Small intestine (tissue), 7 donors: ENCODE data around the gene HPN. TPM values are rescaled to one million over a fixed set of nuclear protein-coding genes. Genes with fewer than 3 reads are reported as not detected.

Experiments
- DNase-seq, 2 donors: peaks; one replicate each; pipeline versions ENCODE4 v3.0.0 to v3.0.0-alpha.2; 2013
- FAIRE-seq: peaks from 2 replicates; lab custom pipeline; 2012; peaks lifted over from hg19 to GRCh38; lab: Jason Lieb, UNC
- H3K27ac ChIP-seq, 3 donors: one replicate each; pipeline ENCODE4 v1.5.1; 2013; ENCODE audit warnings: low read length in 2 of 3, mild to moderate bottlenecking in 2 of 3, control low read depth in 1 of 3, inconsistent platforms in 1 of 3, low read depth in 1 of 3, moderate library complexity in 1 of 3
- H3K27me3 ChIP-seq, 3 donors: one replicate each; pipeline ENCODE4 v1.6.1; 2013; ENCODE audit warnings: low read length in 3 of 3, inconsistent platforms in 1 of 3; ENCODE audit not compliant: control insufficient read depth in 3 of 3, insufficient read depth in 3 of 3
- H3K36me3 ChIP-seq, 3 donors: one replicate each; pipeline ENCODE4 v1.6.1; 2013; ENCODE audit warnings: low read length in 3 of 3, inconsistent platforms in 1 of 3, low read depth in 1 of 3, mild to moderate bottlenecking in 1 of 3, moderate library complexity in 1 of 3; ENCODE audit not compliant: control insufficient read depth in 3 of 3, insufficient read depth in 2 of 3
- H3K4me1 ChIP-seq, 3 donors: one replicate each; pipeline ENCODE4 v1.6.1; 2013; ENCODE audit warnings: low read length in 2 of 3, inconsistent platforms in 1 of 3, low read depth in 1 of 3, mild to moderate bottlenecking in 1 of 3, moderate library complexity in 1 of 3; ENCODE audit not compliant: control insufficient read depth in 3 of 3, insufficient read depth in 2 of 3
- H3K4me3 ChIP-seq, 3 donors: one replicate each; pipeline ENCODE4 v1.5.1; 2013; ENCODE audit warnings: low read length in 3 of 3, control low read depth in 1 of 3, inconsistent platforms in 1 of 3, low read depth in 1 of 3, mild to moderate bottlenecking in 1 of 3, moderate library complexity in 1 of 3
- H3K9me3 ChIP-seq, 2 donors: one replicate each; pipeline ENCODE4 v1.6.1; 2013; ENCODE audit warnings: low read depth in 1 of 2, low read length in 1 of 2; ENCODE audit not compliant: control insufficient read depth in 2 of 2, insufficient read depth in 1 of 2
- WGBS, 3 donors: extraction: QIAGEN DNeasy Blood & Tissue Kit; methylation state at CpG; one replicate each; pipeline ENCODE4 v1.1.7; 2013; 5-methylcytosine and 5-hydroxymethylcytosine counted together
- polyA plus RNA-seq, 4 donors: library from polyadenylated mRNA; stranded (reverse) in 3 of 4; unstranded in 1 of 4; fragments of 200-250 nt in 3 of 4; fragments of 120-200 nt in 1 of 4; gene quantifications; one replicate each; pipeline versions ENCODE4 v1.2.1 to v1.2.3, GENCODE V29; 2013
- donor health status: healthy with polysubstance abuse.
- donor health status: control.
- donor health status: control.
- donor health status: Bipolar disorder and iron deficiency.
- donor health status: healthy.

Gene HPN
- polyA plus RNA-seq, 4 donors: 1.8 to 481 TPM; not detected in 2

- 15 to 32% (median 16%) methylated on average over 37 to 39 of the region's 39 CpGs for WGBS, 3 donors
- DNase-seq (peak in 1 of 2 donors; percentile 79), FAIRE-seq (no peak)
- peak overlapping the region in 2 of 3 donors; percentile 61 to 97 for H3K27ac ChIP-seq
- H3K27me3 ChIP-seq: no peaks in the 10 kb centered on the region
- no peaks in the 10 kb centered on the region for H3K9me3 ChIP-seq
- peak overlapping the region in 1 of 3 donors; percentile 27 for H3K4me3 ChIP-seq
- peaks cover 0 to 23% (median 0%) of the 10 kb centered on the region in 3 donors for H3K36me3 ChIP-seq
- peaks cover 0 to 47% (median 13%) of the 10 kb centered on the region in 3 donors for H3K4me1 ChIP-seq
Observed at GRCh38 chr19:35039881-35040825, 1.4 kb upstream of the HPN start.

- FAIRE-seq (no peak), DNase-seq (peak; percentile 24 to 92)
- Histone ChIP-seq H3K27me3 (no peaks in the 10 kb centered on the region), H3K4me1 (peaks cover 0 to 49% (median 13%) of the 10 kb centered on the region in 3 donors), H3K27ac (peak overlapping the region in 2 of 3 donors; percentile 61 to 97), H3K4me3 (peak overlapping the region in 2 of 3 donors; percentile 5 to 82), H3K36me3 (peaks cover 0 to 31% (median 0%) of the 10 kb centered on the region in 3 donors), H3K9me3 (no peaks in the 10 kb centered on the region)
- WGBS, 3 donors: 2 to 11% (median 6%) methylated on average over 24 to 36 of the region's 36 CpGs
Observed at GRCh38 chr19:35040826-35041547, 534 bp upstream of the HPN start.

DNA sequence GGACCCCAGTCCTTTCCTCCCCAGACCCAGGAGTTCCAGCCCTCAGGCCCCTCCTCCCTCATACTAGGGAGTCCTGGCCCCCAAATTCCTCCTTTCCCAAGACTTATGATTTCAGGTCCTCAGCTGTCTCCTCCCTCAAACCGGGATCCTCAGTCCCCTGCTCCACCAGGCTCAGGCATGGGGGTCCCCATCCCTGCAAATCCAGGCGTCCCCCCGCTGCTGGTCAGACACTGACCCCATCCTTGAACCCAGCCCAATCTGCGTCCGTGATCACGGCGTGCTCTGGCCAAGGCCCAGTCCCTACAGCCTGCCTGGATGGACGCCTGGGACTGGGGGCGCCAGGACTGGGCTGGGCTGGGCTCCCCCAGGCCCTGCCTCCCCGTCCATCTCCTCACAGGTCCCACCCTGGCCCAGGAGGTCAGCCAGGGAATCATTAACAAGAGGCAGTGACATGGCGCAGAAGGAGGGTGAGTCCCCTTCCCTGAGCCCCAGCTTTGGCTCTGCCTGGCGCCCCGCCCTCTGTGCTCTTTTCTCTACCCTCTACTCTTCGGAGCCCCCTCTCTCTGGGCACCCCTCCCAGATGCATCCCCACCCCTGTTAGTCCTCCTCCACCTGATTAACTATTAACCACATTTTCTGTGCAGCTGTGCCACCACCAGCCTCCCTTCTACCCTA, 672 bp downstream of the HPN start:
- H3K4me1 ChIP-seq: peaks cover 0 to 49% (median 13%) of the 10 kb centered on the region in 3 donors
- FAIRE-seq (no peak), DNase-seq (peak in 1 of 2 donors; percentile 88)
- peaks cover 0 to 39% (median 0%) of the 10 kb centered on the region in 3 donors for H3K36me3 ChIP-seq
- no peaks in the 10 kb centered on the region for H3K9me3 ChIP-seq
- peak overlapping the region in 1 of 3 donors; percentile 97 for H3K27ac ChIP-seq
- no peaks in the 10 kb centered on the region for H3K27me3 ChIP-seq
- peak overlapping the region in 1 of 3 donors; percentile 82 for H3K4me3 ChIP-seq
- WGBS, 3 donors: 42 to 58% (median 54%) methylated on average over 13 to 14 of the region's 14 CpGs

- peak overlapping the region in 1 of 3 donors; percentile 82 for H3K4me3 ChIP-seq
- H3K4me1 ChIP-seq: peaks cover 0 to 49% (median 13%) of the 10 kb centered on the region in 3 donors
- H3K9me3 ChIP-seq: no peaks in the 10 kb centered on the region
- DNase-seq (peak in 1 of 2 donors; percentile 47), FAIRE-seq (no peak)
- peak overlapping the region in 1 of 3 donors; percentile 97 for H3K27ac ChIP-seq
- H3K27me3 ChIP-seq: no peaks in the 10 kb centered on the region
- peaks cover 0 to 46% (median 0%) of the 10 kb centered on the region in 3 donors for H3K36me3 ChIP-seq
- 68 to 86% (median 75%) methylated on average over 14 of the region's 14 CpGs for WGBS, 3 donors
Observed at GRCh38 chr19:35042954-35043604, 1.6 kb downstream of the HPN start.

DNA sequence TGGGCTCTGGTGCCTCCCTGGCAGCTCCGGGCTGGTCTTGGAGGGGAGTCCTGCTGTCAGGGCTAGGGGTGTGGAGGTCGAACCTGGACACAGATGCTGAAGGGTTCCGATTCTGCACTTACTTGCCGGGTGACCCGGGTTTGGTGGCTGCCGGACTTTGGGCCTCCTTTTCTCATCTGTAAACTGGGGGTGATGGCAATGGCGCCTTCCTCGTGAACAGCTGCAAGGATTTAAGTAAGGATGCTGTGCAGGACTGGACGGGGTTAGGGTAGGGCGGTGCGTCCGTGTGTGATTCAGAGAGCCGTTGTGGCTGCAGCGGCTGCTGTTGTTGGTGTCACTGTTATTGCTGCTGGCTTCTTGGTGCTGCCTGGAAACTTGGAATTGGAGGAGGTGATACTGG, 2.4 kb downstream of the HPN start:
- no peak overlapping the region for H3K27ac ChIP-seq
- FAIRE-seq: no peak

GRCh38 chr19:35044317-35045117, 3.0 kb downstream of the HPN start:
- Histone ChIP-seq H3K4me1 (peaks cover 0 to 44% (median 13%) of the 10 kb centered on the region in 3 donors), H3K4me3 (no peak overlapping the region), H3K27me3 (no peaks in the 10 kb centered on the region), H3K9me3 (no peaks in the 10 kb centered on the region), H3K36me3 (peaks cover 0 to 60% (median 0%) of the 10 kb centered on the region in 3 donors), H3K27ac (no peak overlapping the region)
- FAIRE-seq (no peak), DNase-seq (peak; percentile 33 to 66)
- WGBS, 3 donors: 63 to 66% (median 64%) methylated on average over 9 of the region's 9 CpGs

More for the DNA sequence above, 2.4 kb downstream of the HPN start:
- H3K4me1 ChIP-seq: peaks cover 0 to 49% (median 13%) of the 10 kb centered on the region in 3 donors
- DNase-seq: no peak
- H3K9me3 ChIP-seq: no peaks in the 10 kb centered on the region
- 80 to 87% (median 85%) methylated on average over 14 of the region's 14 CpGs for WGBS, 3 donors
- peaks cover 0 to 54% (median 0%) of the 10 kb centered on the region in 3 donors for H3K36me3 ChIP-seq
- peak overlapping the region in 1 of 3 donors; percentile 82 for H3K4me3 ChIP-seq
- no peaks in the 10 kb centered on the region for H3K27me3 ChIP-seq

DNA sequence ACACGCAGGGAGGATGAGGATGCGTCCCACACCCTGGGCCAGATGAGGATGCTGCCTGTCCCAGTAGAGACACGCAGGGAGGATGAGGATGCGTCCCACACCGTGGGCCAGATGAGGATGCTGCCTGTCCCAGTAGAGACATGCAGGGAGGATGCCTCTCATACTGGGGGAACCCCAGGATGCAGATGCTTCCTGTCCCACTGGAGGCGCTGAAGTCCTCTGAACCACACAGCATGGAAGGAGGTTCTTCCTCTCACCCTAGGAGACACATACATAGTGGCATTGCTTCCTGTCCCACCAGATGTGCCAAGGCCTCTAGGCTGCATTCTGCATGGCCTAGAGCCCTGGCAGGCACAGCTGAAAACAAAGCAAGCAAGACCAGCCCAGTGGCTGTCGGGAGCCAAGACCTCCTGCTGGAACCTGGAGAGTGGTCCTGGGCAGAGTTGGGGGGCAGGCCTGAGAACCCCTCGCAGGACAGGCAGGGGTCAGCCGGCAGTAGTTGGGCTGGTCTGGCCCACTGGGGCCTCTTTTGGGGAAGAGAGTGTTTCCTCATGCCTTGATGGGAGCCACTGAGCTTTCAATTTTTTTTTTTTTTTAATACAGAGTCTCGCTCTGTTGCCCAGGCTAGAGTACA, 4.3 kb downstream of the HPN start:
- Histone ChIP-seq H3K27ac (no peak overlapping the region), H3K4me3 (no peak overlapping the region), H3K27me3 (no peaks in the 10 kb centered on the region), H3K36me3 (peaks cover 0 to 68% (median 0%) of the 10 kb centered on the region in 3 donors), H3K9me3 (no peaks in the 10 kb centered on the region), H3K4me1 (peaks cover 0 to 31% (median 8%) of the 10 kb centered on the region in 3 donors)
- DNase-seq (no peak), FAIRE-seq (no peak)
- 59 to 77% (median 75%) methylated on average over 9 to 10 of the region's 10 CpGs for WGBS, 3 donors
